ENCODE results near the gene SDHAF1.
"Not testable (repeated sequence)": the region's sequence is repeated elsewhere in the genome, so short reads cannot be mapped to it uniquely, and the experiment has no call there.

SDHAF1 gene

DNA sequence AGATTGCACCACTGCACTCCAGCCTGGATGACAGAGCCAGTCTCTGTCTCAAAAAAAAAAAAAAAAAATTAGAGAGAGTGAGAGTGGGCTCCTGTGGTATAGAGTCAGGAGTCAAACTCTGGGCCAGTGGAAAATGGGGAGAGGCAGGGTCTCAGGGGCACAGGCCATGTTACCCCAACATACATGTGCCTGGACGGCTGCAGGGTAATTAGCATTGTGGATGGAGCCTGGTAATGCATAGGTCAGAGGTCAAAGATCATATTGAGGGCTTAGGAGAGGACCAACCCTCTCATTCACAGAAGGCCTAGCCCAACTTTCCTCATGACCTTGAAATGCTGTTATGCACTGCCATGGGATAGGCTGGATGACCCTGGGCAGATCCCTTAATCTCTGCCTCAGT, 30.6 kb downstream of the SDHAF1 start:
- no peak for DNase-seq

GRCh38 chr19:36026091-36026876, 31.3 kb downstream of the SDHAF1 start:
- DNase-seq: no peak

GRCh38 chr19:36027696-36028095, 32.7 kb downstream of the SDHAF1 start:
- DNase-seq: no peak

- no peak for DNase-seq
These were observed 33.5 kb downstream of the SDHAF1 start for GRCh38 chr19:36028313-36029041.

DNA sequence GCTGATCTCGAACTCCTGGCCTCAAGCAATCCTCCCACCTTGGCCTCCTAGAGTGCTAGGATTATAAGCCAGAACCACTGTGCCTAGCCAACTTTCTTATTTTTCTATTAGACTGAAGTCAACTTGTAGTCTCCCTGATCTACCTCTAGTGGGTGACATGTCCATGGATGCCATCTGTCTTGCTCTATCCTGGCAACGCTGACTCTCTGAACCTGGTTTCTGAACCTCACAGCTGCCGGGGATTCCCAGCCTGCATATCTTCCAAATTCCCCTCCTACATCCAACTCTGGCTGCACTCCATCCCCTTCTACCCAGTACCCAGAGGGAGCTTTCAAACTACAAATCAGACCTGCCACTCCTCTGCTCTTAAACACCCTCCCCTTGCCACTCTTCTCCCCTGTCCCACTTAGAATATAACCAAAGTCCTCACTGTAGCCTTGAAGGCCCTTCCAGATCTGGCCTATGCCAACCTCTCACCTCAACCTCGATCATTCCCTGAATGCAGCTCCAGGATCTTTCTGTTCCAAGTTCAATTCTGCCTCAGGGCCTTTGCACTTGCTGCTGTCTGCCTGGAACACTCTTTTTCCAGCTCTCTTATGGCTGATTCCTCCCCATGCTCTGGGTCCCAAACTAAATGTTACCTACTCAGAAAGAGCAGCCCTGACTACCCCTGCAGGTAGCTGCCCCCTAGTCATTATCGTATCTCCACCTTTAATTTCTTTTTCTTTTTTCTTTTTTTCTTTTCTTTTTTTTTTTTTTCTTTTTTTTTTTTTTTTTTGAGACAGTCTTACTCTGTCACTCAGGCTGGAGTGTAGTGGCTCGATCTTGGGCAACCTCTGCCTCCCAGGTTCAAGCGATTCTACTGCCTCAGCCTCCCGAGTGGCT, 35.5 kb downstream of the SDHAF1 start:
- peak in 1 of 2 experiments; percentile 23 for DNase-seq

DNA sequence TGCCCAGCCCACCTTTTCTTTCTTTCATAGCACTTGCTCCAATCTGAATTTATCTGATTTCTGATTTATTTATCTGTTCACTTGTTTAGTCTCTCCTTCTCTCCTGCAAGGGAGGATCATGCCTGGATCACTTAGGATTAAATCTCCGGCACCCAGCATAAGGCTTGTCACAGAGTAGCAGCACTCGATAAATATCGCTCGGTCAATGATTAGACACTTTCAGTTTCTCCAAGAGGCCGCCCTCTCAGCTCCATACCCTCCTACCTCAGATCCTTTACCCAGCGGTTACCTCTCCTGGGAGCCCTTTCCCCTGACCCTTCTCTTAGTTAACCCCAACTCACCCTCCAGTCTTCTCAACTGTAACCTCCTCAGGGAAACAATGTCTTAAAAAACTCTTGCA, 36.3 kb downstream of the SDHAF1 start:
- no peak for DNase-seq

DNA sequence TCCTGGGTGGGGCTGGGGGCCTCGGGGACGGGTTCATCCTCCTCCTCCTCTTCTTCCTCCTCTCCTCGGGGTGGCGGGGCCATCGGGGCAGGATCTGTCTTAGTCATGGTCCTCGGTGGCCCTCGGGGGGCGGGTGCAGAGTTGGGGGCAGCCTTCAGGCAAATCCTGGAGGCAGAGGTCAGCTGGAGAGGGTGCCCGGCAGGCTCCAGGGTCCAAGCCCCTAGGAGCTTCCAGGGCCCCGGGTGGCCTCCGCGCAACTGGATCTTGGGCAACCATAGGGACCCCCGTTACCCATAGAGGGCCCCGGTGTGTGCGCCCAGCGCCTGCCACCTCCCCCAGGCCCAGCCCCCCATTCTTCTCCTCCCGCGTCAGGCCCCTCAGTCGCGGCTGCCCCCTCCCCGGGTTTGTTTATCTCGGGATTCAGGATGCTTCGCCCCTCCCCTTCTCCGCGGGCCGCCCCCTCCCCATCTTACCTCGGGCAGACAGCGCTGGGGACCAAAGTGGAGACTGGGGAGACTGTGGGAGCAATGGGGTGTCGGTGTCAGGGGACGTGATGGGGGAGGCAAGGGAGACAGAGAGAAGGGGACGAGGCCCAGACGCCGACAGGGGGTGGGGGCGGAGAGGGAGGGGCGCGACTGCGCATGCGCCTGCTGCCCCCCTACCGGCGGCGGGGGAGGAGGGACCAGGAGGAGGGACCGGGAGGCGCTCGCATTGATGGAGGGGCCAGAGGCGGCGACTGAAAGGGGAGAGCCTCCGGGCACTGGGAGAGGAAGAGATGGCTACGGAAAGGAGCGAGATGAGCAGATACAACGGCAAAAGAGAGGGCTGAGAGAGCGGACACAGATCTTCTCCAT, 37.5 kb downstream of the SDHAF1 start, which contains the start of gene CLIP3:
Gene CLIP3 (minus strand): TSS at position 623 of the 854 bp plus-strand sequence. CDS start 516 bp downstream, at position 107.
- DNase-seq: no peak

DNA sequence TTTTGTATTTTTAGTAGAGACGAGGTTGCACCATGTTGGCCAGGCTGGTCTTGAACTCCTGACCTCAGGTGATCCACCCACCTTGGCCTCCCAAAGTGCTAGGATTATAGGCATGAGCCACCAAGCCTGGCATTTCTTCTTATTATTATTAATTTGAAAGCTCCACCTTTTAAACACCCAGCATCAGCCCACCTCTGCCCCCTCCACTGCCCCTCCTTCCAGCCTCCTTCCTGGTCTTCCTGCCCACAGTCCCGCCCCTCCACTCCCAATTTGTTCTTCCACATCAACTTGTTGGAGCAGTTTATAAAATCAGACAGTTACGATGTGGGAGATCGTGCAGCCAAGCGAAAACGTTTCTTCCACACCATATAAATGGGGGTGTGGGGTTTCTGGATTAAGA, 45.5 kb downstream of the SDHAF1 start:
- no peak for DNase-seq

DNA sequence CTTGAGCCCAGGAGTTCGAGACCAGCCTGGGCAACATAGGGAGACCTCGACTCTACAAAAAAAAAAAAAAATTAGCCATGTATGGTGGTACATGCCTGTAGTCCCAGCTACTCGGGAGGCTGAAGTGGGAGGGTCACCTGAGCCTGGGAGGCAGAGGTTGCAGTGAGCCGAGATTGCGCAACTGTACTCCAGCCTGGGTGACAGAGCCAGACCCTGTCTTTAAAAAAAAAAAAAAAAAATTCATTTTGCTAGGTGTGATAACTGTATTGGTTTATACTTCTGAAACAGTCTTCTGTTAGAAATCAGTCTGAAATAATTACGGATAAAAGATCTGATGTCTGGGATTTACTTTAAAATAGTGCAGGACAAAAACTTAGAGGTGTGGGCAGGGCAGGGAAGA, 46.1 kb downstream of the SDHAF1 start:
- not testable (repeated sequence) for DNase-seq

DNA sequence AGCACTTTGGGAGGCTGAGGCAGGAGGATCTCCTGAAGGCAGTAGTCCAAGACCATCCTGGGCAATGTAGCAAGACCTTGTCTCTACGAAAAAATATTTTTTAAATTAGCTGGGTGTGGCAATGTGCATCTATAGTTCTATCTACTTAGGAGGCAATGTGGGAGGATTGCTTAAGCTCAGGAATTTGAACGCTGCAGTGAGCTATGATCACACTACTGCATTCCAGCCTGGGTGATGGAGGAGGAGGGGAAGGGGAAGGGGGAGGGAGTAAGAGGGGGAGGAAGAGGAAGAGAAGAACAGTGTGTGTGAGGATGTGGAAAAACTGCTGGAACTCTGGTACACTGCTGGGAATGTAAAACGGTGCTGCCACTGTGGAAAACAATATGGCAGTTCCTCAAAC, 46.8 kb downstream of the SDHAF1 start:
- no peak for DNase-seq

DNA sequence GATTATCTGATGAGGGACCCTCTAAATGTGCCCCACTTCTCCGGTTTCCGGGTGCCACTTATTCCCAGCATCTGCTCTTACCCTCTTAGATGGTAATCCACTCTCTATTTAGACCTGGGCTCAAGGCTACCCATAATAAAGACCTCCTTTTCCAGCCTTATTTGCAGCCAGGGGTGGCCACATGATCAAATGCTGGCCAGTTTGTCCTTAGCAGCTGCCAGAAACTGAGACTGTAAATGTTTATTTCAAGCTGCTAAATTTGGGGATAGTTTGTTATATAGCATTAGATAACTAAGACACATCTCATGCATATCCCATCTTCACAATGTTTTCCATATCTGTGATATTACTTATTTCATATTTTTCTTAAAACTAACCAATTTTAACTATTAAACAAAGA, 49.0 kb downstream of the SDHAF1 start:
- no peak for DNase-seq
